Inferior parietal cortex (tissue), 1 donor: Measurements from ENCODE around the gene SPACA7.
"Not testable (repeated sequence)": the region's sequence is repeated elsewhere in the genome, so short reads cannot be mapped to it uniquely, and the experiment has no call there.

Experiments used
- DNase-seq: peaks from one replicate; pipeline ENCODE4 v3.0.0-alpha.2; 2016; ENCODE audit errors: extremely low spot score

SPACA7 gene

DNA sequence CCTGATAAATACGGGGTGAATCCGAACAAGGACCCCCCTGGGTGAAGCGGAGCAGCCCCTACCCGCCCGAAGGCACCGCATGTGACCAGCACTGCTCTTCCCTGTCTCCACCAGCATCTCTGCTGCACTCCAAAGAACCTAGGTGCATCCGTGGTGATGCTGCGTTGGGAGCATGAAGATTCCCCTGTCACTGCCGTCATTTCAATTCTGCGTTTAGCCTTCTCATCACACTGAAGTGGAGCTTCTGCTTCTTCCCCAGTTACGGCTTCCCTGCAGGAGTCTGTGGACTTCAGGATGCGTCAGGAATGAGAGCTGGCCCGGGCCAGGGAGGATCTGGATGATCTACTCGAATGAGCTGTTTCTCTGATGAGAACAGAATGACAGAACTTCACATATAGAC is 47.9 kb downstream of the SPACA7 start:
- no peak for DNase-seq

DNA sequence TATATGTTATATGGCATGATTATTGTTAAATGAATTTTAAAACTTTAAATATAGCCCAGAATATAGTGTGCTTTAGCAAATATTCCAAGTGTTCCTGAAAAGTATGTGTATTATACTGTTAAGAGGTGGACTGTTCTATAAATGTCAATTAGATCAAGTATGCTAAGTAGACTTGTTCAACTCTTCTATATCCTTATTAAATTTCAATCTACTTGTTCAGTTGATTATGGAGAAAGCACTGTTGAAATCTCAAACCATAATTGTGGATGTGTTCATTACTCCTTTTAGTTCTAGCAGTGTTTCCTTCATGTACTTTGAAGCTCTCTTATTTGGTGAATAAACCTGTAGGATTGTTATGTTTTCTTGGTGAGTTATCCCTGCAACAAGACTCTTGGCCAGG is 52.5 kb downstream of the SPACA7 start:
- no peak for DNase-seq

DNA sequence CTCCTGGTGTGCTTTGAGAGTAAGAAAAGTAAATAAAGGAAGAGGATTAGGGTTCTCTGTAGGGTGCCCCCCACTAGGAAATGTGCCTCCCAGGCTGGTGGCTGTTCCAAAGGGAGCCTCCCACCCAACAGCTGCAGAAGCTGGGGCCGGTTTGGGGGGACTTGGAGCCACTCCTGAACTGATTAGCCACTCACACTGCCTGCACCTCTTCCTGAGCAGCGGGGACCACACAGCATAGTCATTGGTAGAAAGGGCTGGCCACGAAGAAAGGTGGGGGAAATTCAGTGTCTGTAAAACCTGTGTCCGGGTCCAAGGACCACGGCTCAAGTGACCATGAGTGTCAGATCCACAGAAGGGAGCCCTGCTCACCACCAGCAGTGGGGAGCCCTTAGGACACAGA is 55.6 kb downstream of the SPACA7 start:
- DNase-seq = no peak

- DNase-seq = not testable (repeated sequence)
These were observed 56.6 kb downstream of the SPACA7 start for GRCh38 chr13:112432734-112433133.

- DNase-seq = not testable (repeated sequence)
These were observed 57.4 kb downstream of the SPACA7 start for GRCh38 chr13:112433517-112433916.

GRCh38 chr13:112434032-112434431 is 57.9 kb downstream of the SPACA7 start:
- no peak for DNase-seq

DNA sequence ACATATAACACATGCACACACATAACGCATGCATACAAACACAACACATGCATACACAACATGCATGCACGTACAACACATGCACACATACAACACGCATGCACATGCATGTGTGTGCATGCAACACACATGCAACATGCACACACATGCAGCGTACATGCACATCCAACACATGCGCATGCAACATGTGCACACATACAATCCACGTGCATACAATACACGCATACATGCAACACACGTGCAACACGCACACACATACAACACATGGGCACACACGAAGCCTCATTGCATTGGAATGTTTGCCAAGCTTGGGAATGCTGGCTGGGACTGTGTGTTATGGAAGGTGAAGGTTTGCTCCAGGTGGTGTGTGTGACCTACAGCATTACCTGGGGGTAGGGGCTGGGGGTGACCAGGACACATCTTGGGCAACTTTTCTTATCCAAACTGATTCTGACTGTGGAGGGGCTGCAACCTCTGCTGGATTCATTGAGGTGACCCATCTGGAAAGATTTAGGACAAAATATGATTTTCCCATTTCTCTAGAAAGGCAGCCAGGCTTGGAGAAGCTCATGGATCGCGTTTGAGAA is 58.9 kb downstream of the SPACA7 start:
- no peak for DNase-seq

- no peak for DNase-seq
These were observed 59.8 kb downstream of the SPACA7 start for GRCh38 chr13:112435973-112436372.

GRCh38 chr13:112438094-112438493 is 61.9 kb downstream of the SPACA7 start:
- DNase-seq = no peak

- no peak for DNase-seq
These were observed 62.4 kb downstream of the SPACA7 start for GRCh38 chr13:112438515-112438914.

DNA sequence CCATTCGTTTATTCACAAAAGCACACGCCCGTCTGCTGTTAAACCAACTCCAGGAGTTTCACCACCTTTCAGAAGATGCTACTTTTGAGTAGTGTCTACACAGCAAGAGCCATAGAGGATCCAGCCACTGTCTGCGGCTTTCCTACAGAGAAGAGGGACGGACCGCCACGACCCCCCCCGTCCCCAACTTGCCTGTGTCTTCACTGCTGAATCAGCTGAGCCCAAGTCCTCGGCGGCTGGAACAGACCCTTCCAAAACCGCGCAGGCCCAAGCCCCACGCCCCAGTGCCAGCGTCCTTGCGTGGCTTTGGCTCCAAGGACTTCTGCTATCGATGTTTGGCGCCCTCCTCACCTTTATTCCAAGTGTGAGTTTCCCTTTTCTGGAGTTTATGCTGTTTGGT is 65.1 kb downstream of the SPACA7 start:
- DNase-seq = no peak

GRCh38 chr13:112441779-112442310 is 65.7 kb downstream of the SPACA7 start:
- no peak for DNase-seq

DNA sequence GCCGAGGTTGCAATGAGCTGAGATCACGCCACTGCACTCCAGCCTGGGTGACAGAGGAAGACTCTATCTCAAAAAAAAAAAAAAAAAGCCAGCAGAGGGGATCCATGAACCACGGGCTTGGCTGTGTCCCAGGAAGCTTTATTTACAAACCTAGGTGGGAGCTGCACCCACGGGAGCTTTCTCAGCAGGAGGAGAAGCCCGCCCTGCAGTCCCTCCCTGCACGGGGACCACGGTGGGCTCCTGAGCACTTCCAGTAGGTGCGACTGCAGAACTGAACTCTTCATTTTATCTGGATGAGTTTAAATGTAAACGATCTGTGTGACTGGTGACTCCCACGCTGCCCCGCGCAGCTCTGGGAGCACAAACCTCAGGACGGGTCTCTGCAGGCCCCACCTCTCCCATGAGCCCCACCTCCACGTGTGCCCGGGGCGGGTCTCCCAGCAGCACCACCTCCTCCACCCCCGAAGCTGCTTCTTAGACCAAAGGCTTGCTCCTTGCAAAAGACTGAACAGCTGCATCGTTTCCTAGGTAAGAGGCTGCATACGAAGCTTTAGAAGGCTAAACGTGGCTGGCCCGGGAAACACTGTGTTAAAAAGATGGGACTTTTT is 66.4 kb downstream of the SPACA7 start:
- DNase-seq = no peak

GRCh38 chr13:112443191-112443994 is 67.2 kb downstream of the SPACA7 start:
- peak; percentile 3 for DNase-seq

GRCh38 chr13:112443995-112444311 is 67.8 kb downstream of the SPACA7 start:
- peak; percentile 63 for DNase-seq

GRCh38 chr13:112444416-112445399 is 68.6 kb downstream of the SPACA7 start:
- no peak for DNase-seq

DNA sequence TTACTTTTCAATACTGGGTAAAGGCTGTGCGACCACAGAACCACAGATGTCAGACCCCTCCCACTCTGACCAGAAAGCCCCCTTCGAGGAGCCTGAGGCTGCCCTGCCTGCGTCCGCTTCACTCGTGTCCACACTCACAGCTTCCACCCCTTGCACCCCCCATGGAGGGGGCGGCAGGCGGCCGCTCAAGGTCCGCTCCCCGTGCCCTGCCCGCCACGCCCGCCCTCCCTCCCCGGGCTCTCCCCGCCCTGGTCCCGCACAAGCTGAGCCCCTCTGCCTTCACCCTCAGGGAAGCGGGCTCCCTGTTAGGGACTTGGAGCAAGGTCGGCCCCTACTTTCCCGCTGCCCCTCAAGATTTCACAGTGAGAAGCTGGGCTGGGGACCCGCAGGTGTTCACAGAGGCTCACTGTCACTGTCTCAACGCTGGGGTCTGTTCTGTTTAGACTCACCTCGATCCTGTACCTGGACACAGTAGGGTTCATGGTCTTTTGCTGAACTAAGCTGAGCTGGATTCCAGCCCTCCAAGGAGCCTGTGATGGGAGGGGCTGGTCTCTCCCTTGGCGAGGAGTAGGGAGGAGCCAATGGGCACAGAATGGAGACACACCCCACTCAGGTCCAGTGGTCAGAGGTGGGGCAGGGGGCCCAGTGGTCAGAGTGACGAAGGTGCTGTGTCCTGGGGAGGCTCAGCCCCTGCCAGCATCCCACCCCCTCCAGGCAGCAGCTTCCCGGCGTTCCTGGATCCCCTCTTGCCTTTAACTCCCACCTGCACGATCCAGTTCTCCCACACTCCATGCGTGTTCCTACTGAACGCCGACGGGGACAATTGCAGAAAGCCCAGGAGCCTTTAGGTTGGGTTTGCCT is 69.5 kb downstream of the SPACA7 start:
- DNase-seq = no peak

- no peak for DNase-seq
These were observed 70.2 kb downstream of the SPACA7 start for GRCh38 chr13:112446347-112446861.

DNA sequence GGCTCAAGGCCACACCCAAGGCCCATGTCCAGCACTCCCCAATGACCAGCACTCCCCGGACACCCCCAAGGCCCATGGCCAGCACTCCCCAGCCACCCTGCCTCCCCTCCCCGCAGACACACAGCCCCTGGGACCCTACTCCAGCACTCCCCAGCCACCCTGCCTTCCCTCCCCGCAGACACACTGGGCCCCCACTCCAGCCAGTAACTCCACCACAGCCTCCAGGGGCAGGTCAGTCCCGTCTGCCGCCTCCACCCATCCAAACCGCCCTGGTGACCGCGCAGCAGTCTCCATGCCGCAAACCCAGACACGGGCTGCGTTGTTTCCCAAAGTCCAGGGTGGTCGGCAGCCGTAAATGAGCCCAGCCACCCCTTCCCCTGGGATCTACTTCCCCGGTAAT is 70.7 kb downstream of the SPACA7 start:
- no peak for DNase-seq

- DNase-seq = no peak
These were observed 71.2 kb downstream of the SPACA7 start for GRCh38 chr13:112447306-112447705.
